GM20000 (cell line): ENCODE measurements around the gene TRAPPC2B.

ENCODE experiments used
- DNase-seq: peaks from one replicate; pipeline ENCODE4 v3.0.0; 2012; ENCODE audit warnings: low spot score
- TF ChIP-seq, protein P1 (sequence below): IDR thresholded peaks from 2 replicates; pipeline ENCODE4 v1.5.1; 2012; ENCODE audit warnings: mild to moderate bottlenecking, control low read depth; ENCODE audit errors: extremely low read depth, missing control alignments

Gene TRAPPC2B

DNA sequence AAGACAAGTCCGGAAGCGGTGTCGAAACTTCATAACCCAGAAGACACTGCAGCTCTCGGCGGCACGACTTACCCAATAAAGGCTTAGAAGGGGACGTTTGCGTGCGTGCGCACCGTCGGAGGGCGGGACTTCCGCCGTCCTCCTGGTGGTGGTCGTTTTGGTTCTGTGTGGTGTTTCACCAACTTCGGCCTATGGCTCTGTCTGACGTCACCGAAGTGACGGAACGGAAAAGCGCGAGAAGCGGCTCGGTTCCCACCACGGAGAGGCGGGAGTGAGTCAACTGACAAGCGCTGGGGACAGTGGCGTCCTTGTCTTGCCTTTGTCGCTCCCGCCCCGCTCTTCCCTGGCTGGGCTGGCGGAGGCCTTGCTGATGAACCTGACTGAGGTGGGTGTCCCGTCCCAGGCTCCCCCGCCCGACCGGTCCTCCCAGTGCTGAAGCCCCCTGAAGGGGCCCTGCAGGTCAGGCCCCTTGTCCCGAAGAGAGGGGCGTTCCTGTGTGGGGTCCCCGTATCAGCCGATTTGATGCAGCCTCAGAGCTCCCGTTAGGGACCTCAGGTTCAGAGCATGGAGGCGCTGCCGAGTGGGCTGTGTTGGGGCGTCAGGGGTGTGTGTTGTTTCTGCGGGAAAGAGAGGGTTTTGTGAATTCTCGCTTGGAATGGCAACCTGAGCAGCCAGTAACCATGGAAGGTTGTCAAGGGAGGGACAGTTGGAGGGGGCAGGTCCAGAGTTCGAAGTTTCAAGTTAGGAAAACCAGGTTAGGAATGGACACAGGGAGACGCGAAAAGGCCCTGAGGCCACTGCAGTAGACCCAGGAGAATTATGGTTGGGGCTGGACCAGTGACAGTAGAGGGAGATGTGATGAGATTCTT is 26.6 kb downstream of the TRAPPC2B start, which contains the start of gene ZNF548:
Gene ZNF548, plus strand, starts transcription at position 125 of the 869 bp plus-strand sequence. Its CDS starts 246 bp downstream, at position 371.
- peak; percentile 87 for DNase-seq
- TF ChIP-seq, protein P1, sequence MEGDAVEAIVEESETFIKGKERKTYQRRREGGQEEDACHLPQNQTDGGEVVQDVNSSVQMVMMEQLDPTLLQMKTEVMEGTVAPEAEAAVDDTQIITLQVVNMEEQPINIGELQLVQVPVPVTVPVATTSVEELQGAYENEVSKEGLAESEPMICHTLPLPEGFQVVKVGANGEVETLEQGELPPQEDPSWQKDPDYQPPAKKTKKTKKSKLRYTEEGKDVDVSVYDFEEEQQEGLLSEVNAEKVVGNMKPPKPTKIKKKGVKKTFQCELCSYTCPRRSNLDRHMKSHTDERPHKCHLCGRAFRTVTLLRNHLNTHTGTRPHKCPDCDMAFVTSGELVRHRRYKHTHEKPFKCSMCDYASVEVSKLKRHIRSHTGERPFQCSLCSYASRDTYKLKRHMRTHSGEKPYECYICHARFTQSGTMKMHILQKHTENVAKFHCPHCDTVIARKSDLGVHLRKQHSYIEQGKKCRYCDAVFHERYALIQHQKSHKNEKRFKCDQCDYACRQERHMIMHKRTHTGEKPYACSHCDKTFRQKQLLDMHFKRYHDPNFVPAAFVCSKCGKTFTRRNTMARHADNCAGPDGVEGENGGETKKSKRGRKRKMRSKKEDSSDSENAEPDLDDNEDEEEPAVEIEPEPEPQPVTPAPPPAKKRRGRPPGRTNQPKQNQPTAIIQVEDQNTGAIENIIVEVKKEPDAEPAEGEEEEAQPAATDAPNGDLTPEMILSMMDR, result no peak

DNA sequence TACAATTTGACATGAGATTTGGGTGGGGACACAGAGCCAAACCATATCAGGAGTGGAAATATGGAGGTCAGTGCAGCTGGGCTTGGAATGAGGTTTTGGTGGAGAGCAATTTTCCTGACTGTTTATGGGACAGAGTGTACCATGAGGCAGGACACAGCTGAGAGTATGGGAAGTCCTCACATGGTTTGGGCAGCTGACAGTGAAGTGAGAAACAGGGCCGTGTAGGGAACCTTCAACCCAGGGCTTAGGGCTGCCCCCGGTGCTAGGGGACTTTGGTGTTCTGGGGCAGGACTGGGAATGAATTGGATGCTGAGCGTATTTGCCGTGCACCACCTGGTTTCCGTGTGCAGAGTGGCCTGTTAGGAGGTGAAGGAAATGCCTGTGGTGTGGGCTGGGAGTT is 32.4 kb downstream of the TRAPPC2B start:
- TF ChIP-seq, protein P1, result no peak
- DNase-seq, result no peak

DNA sequence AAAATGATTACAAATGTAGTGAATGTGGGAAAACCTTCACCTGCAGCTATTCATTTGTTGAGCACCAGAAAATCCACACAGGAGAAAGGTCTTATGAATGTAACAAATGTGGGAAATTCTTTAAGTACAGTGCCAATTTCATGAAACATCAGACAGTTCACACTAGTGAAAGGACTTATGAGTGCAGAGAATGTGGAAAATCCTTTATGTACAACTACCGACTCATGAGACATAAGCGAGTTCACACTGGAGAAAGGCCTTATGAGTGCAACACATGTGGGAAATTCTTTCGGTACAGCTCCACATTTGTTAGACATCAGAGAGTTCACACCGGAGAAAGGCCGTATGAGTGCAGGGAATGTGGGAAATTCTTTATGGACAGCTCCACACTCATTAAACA is 35.5 kb downstream of the TRAPPC2B start:
- TF ChIP-seq, protein P1, result no peak
- no peak for DNase-seq

DNA sequence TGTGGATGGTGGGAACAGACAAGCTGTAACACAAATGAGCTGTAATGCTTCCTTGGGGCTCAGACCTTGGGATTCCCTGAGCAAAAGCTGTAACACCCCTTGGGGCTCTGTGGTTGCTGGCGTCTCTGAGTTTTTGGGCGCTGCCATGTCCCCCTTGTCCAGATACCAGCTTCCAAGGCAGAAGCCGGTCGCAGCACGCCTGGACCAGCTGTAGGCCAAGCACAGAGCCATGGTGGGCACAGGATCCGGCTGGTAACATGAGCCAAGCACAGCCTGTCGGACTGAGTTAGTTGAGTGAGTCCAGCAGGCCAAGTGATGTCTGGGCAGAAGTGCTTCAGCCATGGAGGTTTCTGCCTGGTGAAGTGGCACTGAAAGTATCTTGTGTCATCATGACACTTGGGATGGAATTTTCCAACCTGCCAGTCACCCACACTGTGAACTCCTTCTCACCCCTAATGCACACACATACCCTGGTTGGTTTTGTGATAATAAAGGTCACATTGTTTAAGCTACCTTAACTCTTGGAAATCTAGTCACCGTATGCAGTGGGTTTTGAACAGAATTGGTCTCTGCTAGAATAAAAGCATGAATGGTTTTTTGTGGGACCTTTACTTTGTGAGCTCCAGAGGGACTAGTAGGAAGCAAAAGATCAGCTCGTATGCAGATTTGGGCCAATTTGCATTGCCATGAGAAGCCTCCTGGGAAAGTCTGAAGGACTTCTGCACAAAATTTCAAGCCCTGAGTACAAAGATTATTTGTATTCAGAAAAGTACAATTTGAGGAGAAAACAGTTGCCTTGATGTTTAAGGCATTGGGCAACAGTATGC is 40.6 kb downstream of the TRAPPC2B start:
- no peak for DNase-seq
- TF ChIP-seq, protein P1, result no peak

DNA sequence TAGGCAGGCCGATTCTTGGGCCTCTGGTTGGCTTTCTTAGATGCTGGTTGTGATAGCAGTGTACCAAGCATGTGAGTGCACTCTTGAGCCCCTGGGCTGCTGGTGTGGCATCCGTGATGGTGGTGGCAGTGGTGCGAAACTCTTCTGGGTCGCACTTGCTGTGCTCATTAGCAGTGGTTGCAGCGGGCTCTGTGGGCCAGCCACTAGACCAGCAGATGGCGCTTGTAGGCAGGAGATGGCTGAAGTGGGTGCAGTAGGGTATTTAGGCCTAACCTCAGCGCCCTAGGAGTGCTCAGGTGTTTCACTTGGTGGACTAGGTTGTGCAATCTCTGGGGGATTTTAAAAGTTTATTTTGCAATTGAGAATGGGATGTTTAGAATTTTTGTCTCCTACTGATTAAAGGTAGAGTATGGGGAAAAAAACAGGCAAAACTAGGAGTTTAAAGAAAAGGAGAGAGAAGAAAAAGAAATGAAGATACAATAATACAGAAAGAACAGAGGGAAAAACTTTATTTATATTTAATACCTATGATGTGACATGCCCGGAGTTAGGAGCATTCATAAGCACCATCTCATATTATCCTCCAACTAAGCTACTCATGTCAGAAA is 43.3 kb downstream of the TRAPPC2B start:
- TF ChIP-seq, protein P1, result peak; percentile 82
- peak; percentile 71 for DNase-seq

DNA sequence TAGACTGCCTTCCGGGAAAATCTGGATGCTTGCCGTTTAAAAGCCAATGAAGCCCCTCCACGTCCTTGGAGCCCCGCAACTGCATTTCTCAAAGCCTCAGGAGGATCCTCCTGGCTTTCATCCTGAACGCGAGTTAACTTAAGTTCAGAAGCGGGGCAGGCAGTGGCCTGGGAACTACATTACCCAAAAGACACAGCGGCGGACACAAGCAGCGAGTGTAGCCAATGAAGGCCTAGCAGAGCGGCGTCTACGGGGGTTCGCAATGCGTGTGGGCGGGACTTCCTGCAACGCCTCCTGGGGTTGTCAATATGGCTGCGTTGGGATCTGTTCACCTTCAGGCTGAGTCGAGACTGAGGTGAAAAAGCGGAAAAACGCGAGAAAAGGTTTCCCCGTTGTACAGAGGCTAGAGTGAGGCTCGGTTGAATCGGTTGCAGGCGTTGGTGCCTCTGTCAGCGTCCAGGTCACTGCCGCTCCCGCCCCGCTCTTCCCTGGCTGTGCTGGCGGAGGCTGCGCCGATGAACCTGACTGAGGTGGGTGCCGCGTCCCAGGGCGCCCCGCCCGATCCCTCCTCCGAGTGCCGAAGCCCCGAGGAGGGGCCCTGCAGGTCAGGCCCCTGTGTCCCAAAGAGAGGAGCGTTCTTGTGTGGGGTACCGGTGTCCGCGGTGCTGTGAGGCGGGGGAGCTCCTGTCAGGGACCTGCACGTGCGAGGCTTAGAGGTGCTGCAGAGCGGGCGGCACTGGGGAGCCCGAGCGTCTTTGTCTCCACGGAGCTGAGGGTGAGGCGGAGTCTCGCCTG is 47.7 kb downstream of the TRAPPC2B start, which contains the start of gene ZNF17:
Gene ZNF17, plus strand, starts transcription at position 285 of the 795 bp plus-strand sequence. CDS start 2,455 bp downstream, outside the sequence.
- TF ChIP-seq, protein P1, result no peak
- peak; percentile 91 for DNase-seq
